SU-DHL-6 (cell line): Measurements from ENCODE around the gene CLRN2.
"Not testable (repeated sequence)": the region's sequence is repeated elsewhere in the genome, so short reads cannot be mapped to it uniquely, and the experiment has no call there.

Source experiments
- H2AFZ ChIP-seq: fragments of 200-600 bp; sonication (generic); 2 replicates; pipeline ENCODE4 v1.6.1; 2014; ENCODE audit warnings: low read depth, mild to moderate bottlenecking, moderate library complexity, mixed read lengths, antibody characterized with exemption, low read length; ENCODE audit not compliant: severe bottlenecking
- H3F3A ChIP-seq: fragments of 200-600 bp; shearing (Covaris generic); 2 replicates; pipeline ENCODE4 v1.6.0; 2016; ENCODE audit warnings: antibody characterized with exemption, mild to moderate bottlenecking; ENCODE audit not compliant: insufficient read depth
- H3K27ac ChIP-seq: fragments of 200-600 bp; sonication (generic); 2 replicates; pipeline ENCODE4 v1.5.1; 2016; ENCODE audit warnings: low read depth, mild to moderate bottlenecking, low read length, moderate library complexity, mixed read lengths
- H3K27me3 ChIP-seq: fragments of 200-600 bp; sonication (generic), shearing (Covaris generic); 2 replicates; pipeline ENCODE4 v1.6.0; 2014; ENCODE audit warnings: mild to moderate bottlenecking, low read length
- H3K36me3 ChIP-seq: fragments of 200-600 bp; sonication (generic); 2 replicates; pipeline ENCODE4 v1.6.1; 2014; ENCODE audit warnings: mild to moderate bottlenecking, low read length, mixed read lengths
- H3K4me2 ChIP-seq: fragments of 300-600, 200-600 bp; shearing (Covaris generic), sonication (generic); 2 replicates; pipeline ENCODE4 v1.6.0; 2014; ENCODE audit warnings: low read length, low read depth, mild to moderate bottlenecking; ENCODE audit not compliant: poor library complexity, severe bottlenecking
- H3K4me3 ChIP-seq: fragments of 200-600 bp; sonication (generic); 2 replicates; pipeline ENCODE4 v1.5.1; 2014; ENCODE audit warnings: antibody characterized with exemption, low read length, mild to moderate bottlenecking, mixed read lengths; ENCODE audit not compliant: insufficient read depth, poor library complexity, severe bottlenecking
- H3K79me2 ChIP-seq: fragments of 200-600 bp; sonication (generic); 2 replicates; pipeline ENCODE4 v1.6.1; 2014; ENCODE audit warnings: mild to moderate bottlenecking, low read length, moderate library complexity; ENCODE audit not compliant: insufficient read depth
- H3K9ac ChIP-seq: fragments of 200-600 bp; sonication (generic); 2 replicates; pipeline ENCODE4 v1.7.0; 2014; ENCODE audit warnings: mild to moderate bottlenecking, low read length
- H3K9me2 ChIP-seq: fragments of 200-600 bp; sonication (generic); replicated peaks from 2 replicates; pipeline ENCODE4 v1.6.1; 2014; ENCODE audit warnings: low read length; ENCODE audit not compliant: insufficient read depth
- H3K9me3 ChIP-seq: fragments of 200-600 bp; sonication (generic); 2 replicates; pipeline ENCODE4 v1.6.1; 2014; ENCODE audit warnings: low read length, mixed read lengths; ENCODE audit not compliant: insufficient read depth
- H4K20me1 ChIP-seq: fragments of 200-600 bp; sonication (generic); 2 replicates; pipeline ENCODE4 v1.6.1; 2014; ENCODE audit warnings: low read depth, mild to moderate bottlenecking, antibody characterized with exemption, low read length, moderate library complexity, mixed read lengths
- EZH2phosphoT487 ChIP-seq: fragments of 200-600 bp; sonication (generic), shearing (Covaris generic); conservative IDR thresholded peaks from 2 replicates; pipeline ENCODE4 v1.6.1; 2018; ENCODE audit warnings: mild to moderate bottlenecking, antibody characterized with exemption, low read length, moderate library complexity, mixed read lengths
- TF ChIP-seq, protein P1 (sequence below): fragments of 200-600 bp; sonication (generic); IDR thresholded peaks from one replicate; pipeline ENCODE4 v1.5.1; 2017; ENCODE audit warnings: antibody characterized with exemption, mild to moderate bottlenecking, low read length, moderate library complexity; ENCODE audit not compliant: insufficient read depth, poor library complexity, severe bottlenecking

The CLRN2 gene

DNA sequence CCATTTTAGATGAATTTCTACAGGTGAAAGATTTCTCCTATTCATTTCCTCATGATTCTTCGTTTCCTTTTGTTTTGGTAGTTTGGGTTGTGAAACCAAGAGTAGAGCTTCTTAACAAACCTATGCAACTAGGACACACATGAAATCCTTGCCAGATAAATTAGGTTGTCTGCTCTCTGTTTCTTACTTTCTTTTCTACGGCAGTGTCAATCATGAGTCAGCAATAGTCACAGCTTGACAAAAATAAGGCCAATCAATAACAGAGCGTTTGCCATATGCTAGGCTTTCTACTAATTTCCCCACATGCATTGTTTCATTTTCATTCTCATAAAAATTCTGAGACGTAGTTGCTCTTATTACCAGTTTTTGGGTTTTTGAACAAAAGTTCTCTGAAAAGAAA lies 20.3 kb downstream of the CLRN2 start:
- Histone ChIP-seq H3K4me2 (no peak overlapping the region), H3K9ac (no peak overlapping the region)

GRCh38 chr4:17535906-17536305 lies 20.9 kb downstream of the CLRN2 start:
- H3K9me3 ChIP-seq = no peaks in the 10 kb centered on the region
- H3K9me2 ChIP-seq = no peaks in the 10 kb centered on the region
- no peaks in the 10 kb centered on the region for H3K36me3 ChIP-seq
- H3K27me3 ChIP-seq = no peaks in the 10 kb centered on the region
- no peak for TF ChIP-seq EZH2phosphoT487
- H3K4me3 ChIP-seq = no peak overlapping the region
- H2AFZ ChIP-seq = no peak overlapping the region
- H3F3A ChIP-seq = no peaks in the 10 kb centered on the region
- no peak overlapping the region for H3K4me2 ChIP-seq
- no peaks in the 10 kb centered on the region for H3K79me2 ChIP-seq
- H4K20me1 ChIP-seq = no peaks in the 10 kb centered on the region
- H3K9ac ChIP-seq = no peak overlapping the region
- no peak overlapping the region for H3K27ac ChIP-seq

More for the DNA sequence above, 20.3 kb downstream of the CLRN2 start:
- no peaks in the 10 kb centered on the region for H4K20me1 ChIP-seq
- H3K9me3 ChIP-seq = no peaks in the 10 kb centered on the region
- TF ChIP-seq, protein P1, sequence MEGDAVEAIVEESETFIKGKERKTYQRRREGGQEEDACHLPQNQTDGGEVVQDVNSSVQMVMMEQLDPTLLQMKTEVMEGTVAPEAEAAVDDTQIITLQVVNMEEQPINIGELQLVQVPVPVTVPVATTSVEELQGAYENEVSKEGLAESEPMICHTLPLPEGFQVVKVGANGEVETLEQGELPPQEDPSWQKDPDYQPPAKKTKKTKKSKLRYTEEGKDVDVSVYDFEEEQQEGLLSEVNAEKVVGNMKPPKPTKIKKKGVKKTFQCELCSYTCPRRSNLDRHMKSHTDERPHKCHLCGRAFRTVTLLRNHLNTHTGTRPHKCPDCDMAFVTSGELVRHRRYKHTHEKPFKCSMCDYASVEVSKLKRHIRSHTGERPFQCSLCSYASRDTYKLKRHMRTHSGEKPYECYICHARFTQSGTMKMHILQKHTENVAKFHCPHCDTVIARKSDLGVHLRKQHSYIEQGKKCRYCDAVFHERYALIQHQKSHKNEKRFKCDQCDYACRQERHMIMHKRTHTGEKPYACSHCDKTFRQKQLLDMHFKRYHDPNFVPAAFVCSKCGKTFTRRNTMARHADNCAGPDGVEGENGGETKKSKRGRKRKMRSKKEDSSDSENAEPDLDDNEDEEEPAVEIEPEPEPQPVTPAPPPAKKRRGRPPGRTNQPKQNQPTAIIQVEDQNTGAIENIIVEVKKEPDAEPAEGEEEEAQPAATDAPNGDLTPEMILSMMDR = no peak
- no peak for TF ChIP-seq EZH2phosphoT487
- H3F3A ChIP-seq = no peaks in the 10 kb centered on the region
- H3K27ac ChIP-seq = no peak overlapping the region
- no peaks in the 10 kb centered on the region for H3K36me3 ChIP-seq
- no peak overlapping the region for H2AFZ ChIP-seq
- H3K9me2 ChIP-seq = no peaks in the 10 kb centered on the region
- H3K4me3 ChIP-seq = no peak overlapping the region
- no peaks in the 10 kb centered on the region for H3K27me3 ChIP-seq
- no peaks in the 10 kb centered on the region for H3K79me2 ChIP-seq

DNA sequence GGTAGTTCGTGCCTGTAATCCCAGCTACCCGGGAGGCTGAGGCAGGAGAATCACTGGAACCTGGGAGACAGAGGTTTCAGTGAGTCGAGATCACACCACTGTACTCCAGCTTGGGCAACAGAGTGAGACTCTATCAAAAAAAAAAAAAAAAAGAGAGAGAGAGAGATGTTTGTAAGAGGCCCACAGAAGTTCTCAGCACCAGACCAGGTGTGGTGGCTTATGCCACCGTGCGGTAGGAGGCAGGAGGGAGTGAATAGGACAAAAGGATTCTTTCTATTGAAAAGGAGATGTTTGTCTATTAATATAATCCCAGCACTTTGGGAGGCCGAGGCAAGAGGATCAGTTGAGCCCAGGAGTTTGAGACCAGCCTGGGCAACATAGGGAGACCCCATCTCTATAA lies 22.1 kb downstream of the CLRN2 start:
- H3K9ac ChIP-seq, H2AFZ ChIP-seq, H3K9me2 ChIP-seq: not testable (repeated sequence)

GRCh38 chr4:17544205-17544604 lies 29.2 kb downstream of the CLRN2 start:
- TF ChIP-seq, protein P1 = no peak
- TF ChIP-seq EZH2phosphoT487 = no peak
- H4K20me1 ChIP-seq = no peaks in the 10 kb centered on the region
- no peaks in the 10 kb centered on the region for H3K9me2 ChIP-seq
- H2AFZ ChIP-seq = no peak overlapping the region
- no peaks in the 10 kb centered on the region for H3K27me3 ChIP-seq
- no peak overlapping the region for H3K4me2 ChIP-seq
- no peaks in the 10 kb centered on the region for H3K79me2 ChIP-seq
- no peak overlapping the region for H3K9ac ChIP-seq
- no peak overlapping the region for H3K4me3 ChIP-seq
- no peaks in the 10 kb centered on the region for H3F3A ChIP-seq
- no peak overlapping the region for H3K27ac ChIP-seq
- no peaks in the 10 kb centered on the region for H3K36me3 ChIP-seq
- no peaks in the 10 kb centered on the region for H3K9me3 ChIP-seq

More for the DNA sequence above, 22.1 kb downstream of the CLRN2 start:
- not testable (repeated sequence) for H3K9me3 ChIP-seq, H3K36me3 ChIP-seq, H3K27me3 ChIP-seq, H3K27ac ChIP-seq, H3K4me2 ChIP-seq, H3K79me2 ChIP-seq, H3K4me3 ChIP-seq, H3F3A ChIP-seq, H4K20me1 ChIP-seq
